Sigmoid colon (tissue), 4 donors: Measurements from ENCODE around the gene HRC.

ENCODE experiments used
- CTCF ChIP-seq, 4 experiments: fragments of 450-650 bp in 3 of 4; fragments of 200-600 bp in 1 of 4; IDR thresholded peaks; one replicate each; pipeline ENCODE4 v1.5.1; 2016 to 2019; ENCODE audit warnings: antibody characterized with exemption in 4 of 4, mild to moderate bottlenecking in 3 of 4, moderate library complexity in 2 of 4
- EP300 ChIP-seq, 4 donors: sonication (generic); formaldehyde crosslinking; IDR thresholded peaks; one replicate each; pipeline ENCODE4 v1.6.1; 2017; ENCODE audit warnings: antibody characterized with exemption in 4 of 4

GRCh38 chr19:49165111-49165750, 10.0 kb upstream of the HRC start:
- TF ChIP-seq CTCF (IDR thresholded peaks at IDR 0.05) (no peak), EP300 (IDR thresholded peaks at IDR 0.05) (no peak)
